ENCODE data around the gene LILRA5.
"Not testable (repeated sequence)": the region's sequence is repeated elsewhere in the genome, so short reads cannot be mapped to it uniquely, and the experiment has no call there.

The LILRA5 gene

GRCh38 chr19:54312436-54313377 lies at the start of gene LILRA5:
Gene LILRA5 (minus strand): TSS chr19:54313166. CDS start chr19:54313019, 147 bp downstream.
- DNase-seq (ENCODE audit: low read depth, low spot score): no peak

- not testable (repeated sequence) for DNase-seq (ENCODE audit: low read depth, low spot score)
Measured at GRCh38 chr19:54361680-54362422, 48.9 kb upstream of the LILRA5 start.

GRCh38 chr19:54359149-54359820 lies 46.3 kb upstream of the LILRA5 start:
- DNase-seq (ENCODE audit: low read depth, low spot score): not testable (repeated sequence)

- no peak for DNase-seq (ENCODE audit: low read depth, low spot score)
Measured at GRCh38 chr19:54357381-54357780, 44.4 kb upstream of the LILRA5 start.

GRCh38 chr19:54356444-54357056 lies 43.6 kb upstream of the LILRA5 start:
- no peak for DNase-seq (ENCODE audit: low read depth, low spot score)

GRCh38 chr19:54355675-54356074 lies 42.7 kb upstream of the LILRA5 start:
- DNase-seq (ENCODE audit: low read depth, low spot score): no peak

- no peak for DNase-seq (ENCODE audit: low read depth, low spot score)
Measured at GRCh38 chr19:54354761-54355160, 41.8 kb upstream of the LILRA5 start.

GRCh38 chr19:54352546-54352945 lies 39.6 kb upstream of the LILRA5 start:
- no peak for DNase-seq (ENCODE audit: low read depth, low spot score)

GRCh38 chr19:54352041-54352440 lies 39.1 kb upstream of the LILRA5 start:
- DNase-seq (ENCODE audit: low read depth, low spot score): no peak

- DNase-seq (ENCODE audit: low read depth, low spot score): no peak
Measured at GRCh38 chr19:54351474-54351873, 38.5 kb upstream of the LILRA5 start.

- DNase-seq (ENCODE audit: low read depth, low spot score): no peak
Measured at GRCh38 chr19:54345938-54346386, 33.0 kb upstream of the LILRA5 start.

GRCh38 chr19:54343868-54344267 lies 30.9 kb upstream of the LILRA5 start:
- no peak for DNase-seq (ENCODE audit: low read depth, low spot score)

GRCh38 chr19:54341295-54341694 lies 28.3 kb upstream of the LILRA5 start:
- no peak for DNase-seq (ENCODE audit: low read depth, low spot score)

- no peak for DNase-seq (ENCODE audit: low read depth, low spot score)
Measured at GRCh38 chr19:54339646-54340358, 26.8 kb upstream of the LILRA5 start.

- no peak for DNase-seq (ENCODE audit: low read depth, low spot score)
Measured at GRCh38 chr19:54338521-54338920, 25.6 kb upstream of the LILRA5 start.

GRCh38 chr19:54337858-54338230 lies 24.9 kb upstream of the LILRA5 start:
- DNase-seq (ENCODE audit: low read depth, low spot score): no peak

- no peak for DNase-seq (ENCODE audit: low read depth, low spot score)
Measured at GRCh38 chr19:54336893-54337857, 24.2 kb upstream of the LILRA5 start.

GRCh38 chr19:54335979-54336892 lies 23.3 kb upstream of the LILRA5 start:
- no peak for DNase-seq (ENCODE audit: low read depth, low spot score)

GRCh38 chr19:54335164-54335563 lies 22.2 kb upstream of the LILRA5 start:
- DNase-seq (ENCODE audit: low read depth, low spot score): no peak

All from iPS DF 19.7 (cell line).